Keratinocyte (primary cell): ENCODE measurements around the gene XIRP2. TPM values are rescaled to one million over a fixed set of nuclear protein-coding genes. Genes with fewer than 3 reads are reported as not detected.

ENCODE experiments used
- DNase-seq: peaks from one replicate; pipeline ENCODE4 v3.0.0-alpha.2; 2011; ENCODE audit warnings: low read depth, missing footprints, low spot score
- FAIRE-seq: peaks from 2 replicates; lab custom pipeline; 2011; peaks lifted over from hg19 to GRCh38; lab: Jason Lieb, UNC
- H2AFZ ChIP-seq: 2 replicates; pipeline ENCODE4 v1.6.0; 2012; ENCODE audit warnings: low read length, control low read depth, inconsistent platforms; ENCODE audit not compliant: control insufficient read depth
- H3K27ac ChIP-seq: 2 replicates; pipeline ENCODE4 v1.5.1; 2011; ENCODE audit warnings: low read length; ENCODE audit not compliant: control insufficient read depth, insufficient read depth
- H3K27me3 ChIP-seq: 3 replicates; pipeline ENCODE4 v1.6.0; 2011; ENCODE audit warnings: low read length; ENCODE audit not compliant: control insufficient read depth, insufficient read depth; ENCODE audit errors: extremely low read depth
- H3K36me3 ChIP-seq, 2 experiments: 2 replicates in 1 of 2; 3 replicates in 1 of 2; pipeline ENCODE4 v1.5.1; 2011; ENCODE audit warnings: low read length in 2 of 2, mild to moderate bottlenecking in 1 of 2; ENCODE audit not compliant: control insufficient read depth in 2 of 2, insufficient read depth in 2 of 2; ENCODE audit errors: extremely low read depth in 1 of 2
- H3K4me1 ChIP-seq: 3 replicates; pipeline ENCODE4 v1.5.1; 2011; ENCODE audit warnings: low read length; ENCODE audit not compliant: control insufficient read depth, insufficient read depth; ENCODE audit errors: extremely low read depth
- H3K4me2 ChIP-seq: 3 replicates; pipeline ENCODE4 v1.6.0; 2011; ENCODE audit warnings: low read depth, low read length; ENCODE audit not compliant: control insufficient read depth, insufficient read depth; ENCODE audit errors: extremely low read depth
- H3K4me3 ChIP-seq, 3 experiments: fragments of 200-600 bp in 1 of 3; sonication (generic) in 1 of 3; 2 replicates in 2 of 3; 3 replicates in 1 of 3; pipeline ENCODE4 v1.5.1; 2011 to 2016; ENCODE audit warnings: low read length in 3 of 3, mild to moderate bottlenecking in 3 of 3, control low read depth in 2 of 3, inconsistent platforms in 1 of 3, low read depth in 1 of 3, mixed read lengths in 1 of 3, mixed run types in 1 of 3, moderate library complexity in 1 of 3; ENCODE audit not compliant: control insufficient read depth in 2 of 3, insufficient read depth in 2 of 3; ENCODE audit errors: extremely low read depth in 1 of 3
- H3K79me2 ChIP-seq: 2 replicates; pipeline ENCODE4 v1.6.0; 2012; ENCODE audit warnings: low read length; ENCODE audit not compliant: control insufficient read depth, insufficient read depth
- H3K9ac ChIP-seq: 3 replicates; pipeline ENCODE4 v1.6.0; 2011; ENCODE audit warnings: low read length; ENCODE audit not compliant: control insufficient read depth, insufficient read depth; ENCODE audit errors: extremely low read depth
- H3K9me1 ChIP-seq: 3 replicates; pipeline ENCODE4 v1.6.0; 2011; ENCODE audit warnings: low read length; ENCODE audit not compliant: control insufficient read depth, insufficient read depth; ENCODE audit errors: extremely low read depth
- H3K9me3 ChIP-seq: 2 replicates; pipeline ENCODE4 v1.5.1; 2012; ENCODE audit warnings: low read depth, low read length; ENCODE audit not compliant: control insufficient read depth
- H4K20me1 ChIP-seq: 3 replicates; pipeline ENCODE4 v1.6.0; 2011; ENCODE audit warnings: low read length; ENCODE audit not compliant: control insufficient read depth, insufficient read depth; ENCODE audit errors: extremely low read depth
- CTCF ChIP-seq, 3 experiments: IDR thresholded peaks in 1 of 3; conservative IDR thresholded peaks in 1 of 3; optimal IDR thresholded peaks in 1 of 3; 2 replicates in 2 of 3; 3 replicates in 1 of 3; pipeline versions ENCODE3 to v1.5.1; 2011; ENCODE audit warnings: low read length in 3 of 3, mild to moderate bottlenecking in 3 of 3, moderate library complexity in 2 of 3, control low read depth in 1 of 3, inconsistent platforms in 1 of 3; ENCODE audit not compliant: insufficient read depth in 2 of 3; ENCODE audit errors: extremely low read depth in 1 of 3
- EZH2 ChIP-seq: IDR thresholded peaks from one replicate; pipeline ENCODE4 v1.6.1; 2012; ENCODE audit warnings: inconsistent platforms, mild to moderate bottlenecking, low read length, moderate library complexity
- dilution Hi-C: fragments of 300-500 bp; cut with MboI; formaldehyde crosslinking; loops from one replicate; pipeline ENCODE4 v1.7.0; 2020; ENCODE audit warnings: low sequenced_read_pairs; ENCODE audit not compliant: extremely low pct_ligation_motif_present
- polyA plus RNA-seq, 5 experiments: library from polyadenylated mRNA; depleted of rRNA in 3 of 5; stranded (reverse) in 3 of 5; stranded (forward) in 1 of 5; unstranded in 1 of 5; fragments of >200 nt; gene quantifications; 1 replicate in 1 of 5; 2 replicates in 3 of 5; 3 replicates in 1 of 5; pipeline versions ENCODE4 v1.2.1 to v1.2.3, GENCODE V29; 2011 to 2012; ENCODE audit warnings: missing spikeins in 2 of 5, low read depth in 1 of 5, low replicate concordance in 1 of 5

XIRP2 gene
- polyA plus RNA-seq, 1 donor (not counting 4 experiments of a cell fraction or from before 2014, with no cell fraction given) = 0.01 TPM

- no peaks in the 10 kb centered on the region for H3K79me2 ChIP-seq
- H3K4me1 ChIP-seq = peaks cover 7% of the 10 kb centered on the region
- H3K27ac ChIP-seq = no peak overlapping the region
- H3K27me3 ChIP-seq = peaks cover 21% of the 10 kb centered on the region
- FAIRE-seq (no peak), DNase-seq (no peak)
- no peaks in the 10 kb centered on the region for H3K9me3 ChIP-seq
- no peaks in the 10 kb centered on the region for H3K9me1 ChIP-seq
- no peak overlapping the region for H3K9ac ChIP-seq
- H2AFZ ChIP-seq = peak overlapping the region; percentile 4
- H3K4me3 ChIP-seq = peak overlapping the region; percentile 15 to 68 (median 67)
- peak overlapping the region; percentile 82 for H3K4me2 ChIP-seq
- dilution Hi-C loops = no loop called here
- TF ChIP-seq EZH2 (peak; percentile 64), CTCF (optimal IDR thresholded peaks at IDR 0.05 in 1 of 3, IDR thresholded peaks at IDR 0.05 in 1 of 3, conservative IDR thresholded peaks at IDR 0.05 in 1 of 3; ENCODE audit: extremely low read depth in 1 of 3, insufficient read depth in 2 of 3, low read length in 3 of 3) (no peak)
- H3K36me3 ChIP-seq = no peaks in the 10 kb centered on the region
- H4K20me1 ChIP-seq = no peaks in the 10 kb centered on the region
Measured at GRCh38 chr2:167293943-167294775, 405.9 kb downstream of the XIRP2 start.

GRCh38 chr2:167294776-167295140 is 406.5 kb downstream of the XIRP2 start:
- Histone ChIP-seq H3K27me3 (peaks cover 21% of the 10 kb centered on the region), H3K79me2 (no peaks in the 10 kb centered on the region), H3K36me3 (no peaks in the 10 kb centered on the region), H3K4me2 (peak overlapping the region; percentile 82), H3K9me1 (no peaks in the 10 kb centered on the region), H4K20me1 (no peaks in the 10 kb centered on the region), H3K4me1 (peaks cover 7% of the 10 kb centered on the region), H3K9ac (no peak overlapping the region), H2AFZ (peak overlapping the region; percentile 4), H3K4me3 (peak overlapping the region; percentile 15 to 68 (median 67)), H3K9me3 (no peaks in the 10 kb centered on the region), H3K27ac (no peak overlapping the region)
- dilution Hi-C loops = no loop called here
- TF ChIP-seq EZH2 (no peak), CTCF (optimal IDR thresholded peaks at IDR 0.05 in 1 of 3, IDR thresholded peaks at IDR 0.05 in 1 of 3, conservative IDR thresholded peaks at IDR 0.05 in 1 of 3; ENCODE audit: extremely low read depth in 1 of 3, insufficient read depth in 2 of 3, low read length in 3 of 3) (no peak)
- FAIRE-seq (no peak), DNase-seq (no peak)
